BE2C (cell line): Measurements from ENCODE around the gene CLTB.

Experiments used
- DNase-seq: peaks from one replicate; pipeline ENCODE4 v3.0.0-alpha.2; 2020
- H3K27me3 ChIP-seq: fragments of 250-450 bp; sonication (Bioruptor Pico); 2 replicates; pipeline ENCODE4 v1.5.1; 2020; ENCODE audit warnings: mild to moderate bottlenecking
- H3K36me3 ChIP-seq: fragments of 250-450 bp; sonication (Bioruptor Pico); 2 replicates; pipeline ENCODE4 v1.5.1; 2020; ENCODE audit warnings: mild to moderate bottlenecking
- H3K4me1 ChIP-seq: fragments of 250-450 bp; sonication (Bioruptor Pico); 2 replicates; pipeline ENCODE4 v1.5.1; 2020
- H3K4me3 ChIP-seq: 2 replicates; pipeline ENCODE4 v1.5.1; 2011; ENCODE audit warnings: low read depth, low read length
- H3K9me3 ChIP-seq: fragments of 250-450 bp; sonication (Bioruptor Pico); 2 replicates; pipeline ENCODE4 v1.5.1; 2020
- TF ChIP-seq, protein P1 (sequence below): IDR thresholded peaks from 2 replicates; pipeline ENCODE4 v1.5.1; 2012; ENCODE audit warnings: mild to moderate bottlenecking, low read depth, low read length

CLTB gene

DNA sequence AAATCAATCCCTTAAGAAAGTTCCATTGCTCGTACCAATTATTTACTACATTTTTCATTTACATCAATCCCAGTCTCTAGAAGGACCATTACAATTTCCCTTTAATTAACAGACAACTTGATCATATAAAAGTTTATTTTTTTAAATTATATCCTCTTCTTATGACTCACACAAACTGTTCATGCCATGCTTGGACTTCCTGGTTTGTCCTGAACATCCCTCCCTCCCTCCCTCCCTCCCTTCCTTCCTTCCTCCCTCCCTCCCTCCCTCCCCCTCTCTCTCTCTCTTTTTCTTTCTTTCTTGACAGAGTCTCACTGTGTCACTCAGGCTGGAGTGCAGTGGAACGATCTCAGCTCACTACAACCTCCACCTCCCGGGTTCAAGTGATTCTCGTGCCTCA lies 11.6 kb upstream of the CLTB start:
- Histone ChIP-seq H3K9me3 (no peaks in the 10 kb centered on the region), H3K4me1 (no peaks in the 10 kb centered on the region), H3K36me3 (no peaks in the 10 kb centered on the region), H3K27me3 (no peaks in the 10 kb centered on the region), H3K4me3 (no peak overlapping the region)
- TF ChIP-seq, protein P1, sequence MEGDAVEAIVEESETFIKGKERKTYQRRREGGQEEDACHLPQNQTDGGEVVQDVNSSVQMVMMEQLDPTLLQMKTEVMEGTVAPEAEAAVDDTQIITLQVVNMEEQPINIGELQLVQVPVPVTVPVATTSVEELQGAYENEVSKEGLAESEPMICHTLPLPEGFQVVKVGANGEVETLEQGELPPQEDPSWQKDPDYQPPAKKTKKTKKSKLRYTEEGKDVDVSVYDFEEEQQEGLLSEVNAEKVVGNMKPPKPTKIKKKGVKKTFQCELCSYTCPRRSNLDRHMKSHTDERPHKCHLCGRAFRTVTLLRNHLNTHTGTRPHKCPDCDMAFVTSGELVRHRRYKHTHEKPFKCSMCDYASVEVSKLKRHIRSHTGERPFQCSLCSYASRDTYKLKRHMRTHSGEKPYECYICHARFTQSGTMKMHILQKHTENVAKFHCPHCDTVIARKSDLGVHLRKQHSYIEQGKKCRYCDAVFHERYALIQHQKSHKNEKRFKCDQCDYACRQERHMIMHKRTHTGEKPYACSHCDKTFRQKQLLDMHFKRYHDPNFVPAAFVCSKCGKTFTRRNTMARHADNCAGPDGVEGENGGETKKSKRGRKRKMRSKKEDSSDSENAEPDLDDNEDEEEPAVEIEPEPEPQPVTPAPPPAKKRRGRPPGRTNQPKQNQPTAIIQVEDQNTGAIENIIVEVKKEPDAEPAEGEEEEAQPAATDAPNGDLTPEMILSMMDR: no peak
- DNase-seq: no peak

DNA sequence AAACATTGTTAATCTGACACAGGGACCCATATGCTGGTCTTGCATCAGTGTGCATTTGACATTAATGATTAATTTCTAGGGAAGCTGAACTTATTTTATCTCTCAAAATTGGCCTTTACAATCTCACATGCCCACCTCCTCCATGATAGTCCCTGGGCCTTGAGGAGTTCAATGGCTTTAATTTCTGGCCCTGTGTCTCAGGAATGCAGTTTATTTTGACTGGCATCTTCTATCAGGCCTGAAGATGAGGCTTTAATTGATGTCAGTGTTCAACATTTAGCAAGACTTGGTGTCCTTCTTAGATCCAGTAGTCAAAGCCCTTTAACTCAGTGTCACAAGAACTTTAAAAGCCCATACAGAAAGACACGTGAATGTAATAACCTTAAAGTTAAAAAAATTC lies 10.5 kb upstream of the CLTB start:
- H3K9me3 ChIP-seq: no peaks in the 10 kb centered on the region
- DNase-seq: no peak

DNA sequence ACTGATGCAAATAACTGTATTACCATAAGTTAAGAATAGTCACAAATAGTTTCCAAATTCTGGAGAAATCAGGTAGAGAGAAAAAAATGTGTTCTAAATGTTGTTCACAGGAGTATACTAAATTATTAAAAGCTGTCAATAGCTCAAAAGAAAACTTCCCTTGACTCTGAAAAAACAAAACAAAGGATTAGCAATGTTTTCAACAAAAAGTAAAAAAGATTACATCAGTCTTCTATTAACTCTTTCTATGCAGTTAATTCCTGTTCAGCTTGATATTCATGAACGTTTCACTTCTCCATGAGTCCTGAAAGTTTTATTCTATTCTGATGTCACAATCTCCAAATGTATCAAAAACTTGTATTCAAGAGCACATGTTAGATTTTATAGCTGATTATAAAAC lies 9.5 kb upstream of the CLTB start:
- Histone ChIP-seq H3K36me3 (no peaks in the 10 kb centered on the region), H3K27me3 (no peaks in the 10 kb centered on the region), H3K4me3 (no peak overlapping the region), H3K9me3 (no peaks in the 10 kb centered on the region), H3K4me1 (no peaks in the 10 kb centered on the region)
- TF ChIP-seq, protein P1: no peak
- DNase-seq: no peak

More for the DNA sequence above, 10.5 kb upstream of the CLTB start:
- Histone ChIP-seq H3K4me1 (no peaks in the 10 kb centered on the region), H3K4me3 (no peak overlapping the region), H3K27me3 (no peaks in the 10 kb centered on the region), H3K36me3 (no peaks in the 10 kb centered on the region)
- TF ChIP-seq, protein P1: no peak

DNA sequence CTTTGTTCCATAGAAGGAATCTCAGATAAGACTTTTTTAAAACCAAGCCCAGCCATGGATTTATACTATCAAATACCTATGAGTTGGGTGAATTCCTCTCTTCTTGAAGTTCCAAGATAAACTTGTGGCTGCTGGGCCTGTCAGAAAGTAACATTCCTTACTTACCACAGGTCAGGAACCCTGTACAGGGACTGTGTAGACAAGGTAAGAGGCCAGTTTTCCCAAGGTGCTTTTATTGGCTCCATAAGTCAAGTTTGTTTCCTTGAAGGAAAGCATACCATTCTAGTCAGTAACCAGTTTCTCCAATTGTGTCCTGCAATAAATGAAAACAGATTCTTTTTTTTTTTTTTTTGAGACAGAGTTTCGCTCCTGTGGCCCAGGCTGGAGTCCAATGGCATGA lies 8.8 kb upstream of the CLTB start:
- TF ChIP-seq, protein P1: no peak
- Histone ChIP-seq H3K36me3 (no peaks in the 10 kb centered on the region), H3K4me3 (no peak overlapping the region), H3K27me3 (no peaks in the 10 kb centered on the region; the same call in 1 of the 2 replicates), H3K9me3 (no peaks in the 10 kb centered on the region), H3K4me1 (no peaks in the 10 kb centered on the region)
- DNase-seq: no peak

DNA sequence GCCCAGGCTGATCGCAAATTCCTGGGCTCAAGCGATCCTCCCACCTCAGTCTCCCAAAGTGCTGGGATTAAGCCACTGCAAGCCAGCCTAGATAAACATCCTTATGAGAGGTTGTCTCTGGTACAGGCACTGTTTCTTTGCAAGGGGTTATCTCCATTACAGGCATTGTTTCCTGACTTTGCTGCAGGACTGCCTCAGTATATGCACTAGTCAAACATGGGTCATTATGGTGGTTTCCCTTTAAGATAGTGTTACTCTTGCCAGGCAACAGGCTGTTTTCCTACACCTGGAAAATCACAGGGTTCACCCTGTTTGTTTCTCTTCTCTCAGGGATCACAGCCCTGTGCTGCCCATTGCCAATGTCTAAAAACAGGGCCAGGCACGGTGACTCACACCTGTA lies 7.8 kb upstream of the CLTB start:
- no peak overlapping the region for H3K4me3 ChIP-seq
- DNase-seq: no peak
- no peaks in the 10 kb centered on the region; the same call in 1 of the 2 replicates for H3K27me3 ChIP-seq
- TF ChIP-seq, protein P1: no peak
- no peaks in the 10 kb centered on the region for H3K4me1 ChIP-seq
- no peaks in the 10 kb centered on the region for H3K9me3 ChIP-seq
- H3K36me3 ChIP-seq: no peaks in the 10 kb centered on the region

DNA sequence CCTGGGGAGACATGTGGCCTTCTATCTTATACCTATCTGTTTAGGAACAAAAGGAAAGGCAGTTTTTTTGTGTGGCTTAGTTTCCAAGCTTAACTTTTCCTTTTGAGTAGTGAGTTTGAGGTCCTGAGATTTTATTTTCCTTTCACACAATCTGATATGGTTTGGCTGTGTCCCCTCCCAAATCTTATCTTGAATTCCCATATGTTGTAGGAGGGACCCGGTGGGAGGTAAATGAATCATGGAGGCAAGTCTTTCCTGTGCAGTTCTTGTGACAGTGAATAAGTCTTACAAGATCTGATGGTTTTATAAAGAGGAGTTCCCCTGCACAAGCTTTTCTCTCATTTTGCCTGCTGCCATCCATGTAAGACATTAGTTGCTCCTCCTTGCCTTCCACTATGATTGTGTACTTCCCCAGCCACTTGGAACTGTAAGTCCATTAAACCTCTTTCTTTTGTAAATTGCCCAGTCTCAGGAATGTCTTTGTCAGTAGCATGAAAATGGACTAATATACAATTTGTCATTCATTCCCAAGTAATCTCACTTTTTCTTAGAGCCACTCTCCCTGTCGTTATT lies 4.7 kb upstream of the CLTB start:
- H3K36me3 ChIP-seq: no peaks in the 10 kb centered on the region

More for the DNA sequence above, 4.7 kb upstream of the CLTB start:
- DNase-seq: no peak
- TF ChIP-seq, protein P1: no peak
- Histone ChIP-seq H3K9me3 (no peaks in the 10 kb centered on the region), H3K27me3 (no peaks in the 10 kb centered on the region; the same call in 1 of the 2 replicates), H3K4me1 (no peaks in the 10 kb centered on the region), H3K4me3 (no peak overlapping the region)
